ENCODE results near the gene SUPT3H. TPM values are rescaled to one million over a fixed set of nuclear protein-coding genes. Genes with fewer than 3 reads are reported as not detected.

SUPT3H gene
- total and polyA plus RNA-seq, 5 donors from 2014 or later: 4.8 to 7.8 (median 5.7) TPM

- Histone ChIP-seq H3K4me3 (ENCODE audit: low read depth, low read length) (no peak overlapping the region), H3K27me3 (ENCODE audit: control insufficient read depth, insufficient read depth, low read length) (no peaks in the 10 kb centered on the region), H3K27ac (ENCODE audit: insufficient read depth, low read length, poor library complexity, severe bottlenecking) (no peak overlapping the region), H3K9me3 (ENCODE audit: control insufficient read depth in 2 of 2, low read length in 2 of 2) (no peaks in the 10 kb centered on the region), H3K36me3 (ENCODE audit: control insufficient read depth, insufficient read depth, low read length) (no peaks in the 10 kb centered on the region), H3K4me1 (ENCODE audit: control insufficient read depth, insufficient read depth, low read length, poor library complexity, severe bottlenecking) (no peaks in the 10 kb centered on the region)
- no peak overlapping the region for H3K4me3 Mint-ChIP-seq
- DNase-seq (no peak), ATAC-seq (ENCODE audit: low read depth in 2 of 2) (no peak)
- peaks cover 0 to 3% (median 0%) of the 10 kb centered on the region in 7 donors for H3K9me3 Mint-ChIP-seq
- H3K4me1 Mint-ChIP-seq: peaks cover 0 to 16% (median 3%) of the 10 kb centered on the region in 4 donors
- H3K36me3 Mint-ChIP-seq: peaks cover 7% of the 10 kb centered on the region
- no peaks in the 10 kb centered on the region for H3K27me3 Mint-ChIP-seq
- H3K27ac Mint-ChIP-seq: no peak overlapping the region
Measured at GRCh38 chr6:45105170-45105820, 272.4 kb downstream of the SUPT3H start.

- Mint-ChIP-seq H3K4me3 (no peak overlapping the region), H3K27ac (no peak overlapping the region), H3K36me3 (peaks cover 7% of the 10 kb centered on the region), H3K9me3 (peaks cover 0 to 3% (median 0%) of the 10 kb centered on the region in 7 donors), H3K4me1 (peaks cover 0 to 10% (median 0%) of the 10 kb centered on the region in 4 donors), H3K27me3 (no peaks in the 10 kb centered on the region)
- H3K36me3 ChIP-seq (ENCODE audit: control insufficient read depth, insufficient read depth, low read length): no peaks in the 10 kb centered on the region
- no peaks in the 10 kb centered on the region for H3K9me3 ChIP-seq (ENCODE audit: control insufficient read depth in 2 of 2, low read length in 2 of 2)
- H3K27me3 ChIP-seq (ENCODE audit: control insufficient read depth, insufficient read depth, low read length): no peaks in the 10 kb centered on the region
- H3K27ac ChIP-seq (ENCODE audit: insufficient read depth, low read length, poor library complexity, severe bottlenecking): no peak overlapping the region
- no peaks in the 10 kb centered on the region for H3K4me1 ChIP-seq (ENCODE audit: control insufficient read depth, insufficient read depth, low read length, poor library complexity, severe bottlenecking)
- DNase-seq (no peak), ATAC-seq (ENCODE audit: low read depth in 2 of 2) (no peak)
- no peak overlapping the region for H3K4me3 ChIP-seq (ENCODE audit: low read depth, low read length)
Measured at GRCh38 chr6:45104429-45104828, 273.3 kb downstream of the SUPT3H start.

GRCh38 chr6:45098256-45098655 is 279.5 kb downstream of the SUPT3H start:
- no peaks in the 10 kb centered on the region for H3K27me3 Mint-ChIP-seq
- H3K36me3 ChIP-seq (ENCODE audit: control insufficient read depth, insufficient read depth, low read length): no peaks in the 10 kb centered on the region
- H3K4me1 Mint-ChIP-seq: no peaks in the 10 kb centered on the region
- ATAC-seq (ENCODE audit: low read depth in 2 of 2) (no peak), DNase-seq (no peak)
- no peaks in the 10 kb centered on the region for H3K27me3 ChIP-seq (ENCODE audit: control insufficient read depth, insufficient read depth, low read length)
- no peaks in the 10 kb centered on the region for H3K9me3 ChIP-seq (ENCODE audit: control insufficient read depth in 2 of 2, low read length in 2 of 2)
- no peak overlapping the region for H3K4me3 Mint-ChIP-seq
- no peak overlapping the region for H3K4me3 ChIP-seq (ENCODE audit: low read depth, low read length)
- H3K27ac ChIP-seq (ENCODE audit: insufficient read depth, low read length, poor library complexity, severe bottlenecking): no peak overlapping the region
- peak overlapping the region in 2 of 3 donors; percentile 34 to 53 for H3K27ac Mint-ChIP-seq
- peaks cover 0 to under 1% (median 0%) of the 10 kb centered on the region in 7 donors for H3K9me3 Mint-ChIP-seq
- H3K36me3 Mint-ChIP-seq: peaks cover 14% of the 10 kb centered on the region
- no peaks in the 10 kb centered on the region for H3K4me1 ChIP-seq (ENCODE audit: control insufficient read depth, insufficient read depth, low read length, poor library complexity, severe bottlenecking)

- Mint-ChIP-seq H3K4me3 (no peak overlapping the region), H3K36me3 (peaks cover 7% of the 10 kb centered on the region), H3K9me3 (peaks cover 0 to 1% (median 0%) of the 10 kb centered on the region in 7 donors), H3K4me1 (no peaks in the 10 kb centered on the region), H3K27me3 (no peaks in the 10 kb centered on the region), H3K27ac (no peak overlapping the region)
- no peak for ATAC-seq (ENCODE audit: low read depth in 2 of 2)
- DNase-seq: no peak
- no peak overlapping the region for H3K4me3 ChIP-seq (ENCODE audit: low read depth, low read length)
- no peaks in the 10 kb centered on the region for H3K36me3 ChIP-seq (ENCODE audit: control insufficient read depth, insufficient read depth, low read length)
- no peak overlapping the region for H3K27ac ChIP-seq (ENCODE audit: insufficient read depth, low read length, poor library complexity, severe bottlenecking)
- no peaks in the 10 kb centered on the region for H3K4me1 ChIP-seq (ENCODE audit: control insufficient read depth, insufficient read depth, low read length, poor library complexity, severe bottlenecking)
- no peaks in the 10 kb centered on the region for H3K27me3 ChIP-seq (ENCODE audit: control insufficient read depth, insufficient read depth, low read length)
- H3K9me3 ChIP-seq (ENCODE audit: control insufficient read depth in 2 of 2, low read length in 2 of 2): no peaks in the 10 kb centered on the region
Measured at GRCh38 chr6:45094831-45095230, 282.9 kb downstream of the SUPT3H start.

GRCh38 chr6:45092135-45092534 is 285.6 kb downstream of the SUPT3H start:
- Histone ChIP-seq H3K27me3 (ENCODE audit: control insufficient read depth, insufficient read depth, low read length) (no peaks in the 10 kb centered on the region), H3K4me3 (ENCODE audit: low read depth, low read length) (no peak overlapping the region), H3K4me1 (ENCODE audit: control insufficient read depth, insufficient read depth, low read length, poor library complexity, severe bottlenecking) (no peaks in the 10 kb centered on the region), H3K27ac (ENCODE audit: insufficient read depth, low read length, poor library complexity, severe bottlenecking) (no peak overlapping the region), H3K36me3 (ENCODE audit: control insufficient read depth, insufficient read depth, low read length) (no peaks in the 10 kb centered on the region), H3K9me3 (ENCODE audit: control insufficient read depth in 2 of 2, low read length in 2 of 2) (no peaks in the 10 kb centered on the region)
- H3K4me3 Mint-ChIP-seq: peak overlapping the region in 1 of 4 donors; percentile 75
- DNase-seq: no peak
- no peaks in the 10 kb centered on the region for H3K36me3 Mint-ChIP-seq
- H3K4me1 Mint-ChIP-seq: peaks cover 0 to 6% (median 0%) of the 10 kb centered on the region in 4 donors
- no peak for ATAC-seq (ENCODE audit: low read depth in 2 of 2)
- H3K9me3 Mint-ChIP-seq: peaks cover 0 to 1% (median 0%) of the 10 kb centered on the region in 7 donors
- no peak overlapping the region for H3K27ac Mint-ChIP-seq
- peaks cover 4% of the 10 kb centered on the region for H3K27me3 Mint-ChIP-seq

- peaks cover 0 to 5% (median 0%) of the 10 kb centered on the region in 7 donors for H3K9me3 Mint-ChIP-seq
- no peaks in the 10 kb centered on the region for H3K36me3 ChIP-seq (ENCODE audit: control insufficient read depth, insufficient read depth, low read length)
- no peak overlapping the region for H3K27ac Mint-ChIP-seq
Measured at GRCh38 chr6:45086360-45087084, 291.2 kb downstream of the SUPT3H start.

GRCh38 chr6:45084257-45084656 is 293.5 kb downstream of the SUPT3H start:
- Mint-ChIP-seq H3K27me3 (peaks cover 4% of the 10 kb centered on the region), H3K4me1 (peaks cover 12 to 16% (median 13%) of the 10 kb centered on the region in 4 donors), H3K27ac (peak overlapping the region in 2 of 3 donors; percentile 13 to 15), H3K4me3 (peak overlapping the region in 1 of 4 donors; percentile 0), H3K36me3 (no peaks in the 10 kb centered on the region), H3K9me3 (peaks cover 0 to 14% (median 8%) of the 10 kb centered on the region in 7 donors)
- Histone ChIP-seq H3K4me3 (ENCODE audit: low read depth, low read length) (no peak overlapping the region), H3K27ac (ENCODE audit: insufficient read depth, low read length, poor library complexity, severe bottlenecking) (no peak overlapping the region), H3K4me1 (ENCODE audit: control insufficient read depth, insufficient read depth, low read length, poor library complexity, severe bottlenecking) (no peaks in the 10 kb centered on the region), H3K27me3 (ENCODE audit: control insufficient read depth, insufficient read depth, low read length) (no peaks in the 10 kb centered on the region), H3K9me3 (ENCODE audit: control insufficient read depth in 2 of 2, low read length in 2 of 2) (peaks cover 0 to under 1% of the 10 kb centered on the region in 2 experiments), H3K36me3 (ENCODE audit: control insufficient read depth, insufficient read depth, low read length) (no peaks in the 10 kb centered on the region)
- ATAC-seq (ENCODE audit: low read depth in 2 of 2) (no peak), DNase-seq (peak in 2 of 3 donors; percentile 16 to 20)

More at GRCh38 chr6:45086360-45087084, 291.2 kb downstream of the SUPT3H start:
- no peaks in the 10 kb centered on the region for H3K9me3 ChIP-seq (ENCODE audit: control insufficient read depth in 2 of 2, low read length in 2 of 2)
- H3K27me3 Mint-ChIP-seq: peaks cover 4% of the 10 kb centered on the region
- no peaks in the 10 kb centered on the region for H3K27me3 ChIP-seq (ENCODE audit: control insufficient read depth, insufficient read depth, low read length)
- ATAC-seq (ENCODE audit: low read depth in 2 of 2) (no peak), DNase-seq (no peak)
- H3K36me3 Mint-ChIP-seq: no peaks in the 10 kb centered on the region
- H3K4me3 Mint-ChIP-seq: no peak overlapping the region
- H3K27ac ChIP-seq (ENCODE audit: insufficient read depth, low read length, poor library complexity, severe bottlenecking): no peak overlapping the region
- no peak overlapping the region for H3K4me3 ChIP-seq (ENCODE audit: low read depth, low read length)
- H3K4me1 Mint-ChIP-seq: peaks cover 12 to 16% (median 13%) of the 10 kb centered on the region in 4 donors
- H3K4me1 ChIP-seq (ENCODE audit: control insufficient read depth, insufficient read depth, low read length, poor library complexity, severe bottlenecking): no peaks in the 10 kb centered on the region

Measured in CD4-positive, CD25-positive, alpha-beta regulatory T cell (primary cell).